GM03348 (cell line): ENCODE results near the gene IFNA8.
A peak's percentile ranks its signal among the peaks of the same experiment; 100 is the strongest.
"Not testable (repeated sequence)": the region's sequence is repeated elsewhere in the genome, so short reads cannot be mapped to it uniquely, and the experiment has no call there.

Experiments used
- DNase-seq: peaks from one replicate; pipeline ENCODE4 v3.0.0; 2012; ENCODE audit warnings: low spot score

IFNA8 gene

DNA sequence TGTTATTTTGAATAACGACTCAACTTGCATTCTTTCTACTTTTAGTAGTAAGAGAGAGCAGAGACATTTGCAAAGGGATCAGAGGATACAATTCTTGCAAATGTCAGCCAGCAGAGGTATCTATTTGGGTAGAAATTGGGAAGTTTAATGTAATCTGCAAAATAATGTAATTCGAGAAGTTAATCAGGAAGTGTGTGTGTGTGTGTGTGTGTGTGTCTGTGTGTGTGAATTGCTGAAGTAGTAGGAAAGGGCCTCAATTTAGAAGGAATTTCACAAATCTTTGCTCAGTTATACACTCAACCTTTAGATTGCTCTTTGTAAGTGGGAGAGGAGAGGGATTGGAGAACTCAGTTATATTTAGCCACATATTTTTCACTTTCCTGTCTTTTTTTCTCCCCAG, 20.3 kb downstream of the IFNA8 start:
- DNase-seq, result no peak

DNA sequence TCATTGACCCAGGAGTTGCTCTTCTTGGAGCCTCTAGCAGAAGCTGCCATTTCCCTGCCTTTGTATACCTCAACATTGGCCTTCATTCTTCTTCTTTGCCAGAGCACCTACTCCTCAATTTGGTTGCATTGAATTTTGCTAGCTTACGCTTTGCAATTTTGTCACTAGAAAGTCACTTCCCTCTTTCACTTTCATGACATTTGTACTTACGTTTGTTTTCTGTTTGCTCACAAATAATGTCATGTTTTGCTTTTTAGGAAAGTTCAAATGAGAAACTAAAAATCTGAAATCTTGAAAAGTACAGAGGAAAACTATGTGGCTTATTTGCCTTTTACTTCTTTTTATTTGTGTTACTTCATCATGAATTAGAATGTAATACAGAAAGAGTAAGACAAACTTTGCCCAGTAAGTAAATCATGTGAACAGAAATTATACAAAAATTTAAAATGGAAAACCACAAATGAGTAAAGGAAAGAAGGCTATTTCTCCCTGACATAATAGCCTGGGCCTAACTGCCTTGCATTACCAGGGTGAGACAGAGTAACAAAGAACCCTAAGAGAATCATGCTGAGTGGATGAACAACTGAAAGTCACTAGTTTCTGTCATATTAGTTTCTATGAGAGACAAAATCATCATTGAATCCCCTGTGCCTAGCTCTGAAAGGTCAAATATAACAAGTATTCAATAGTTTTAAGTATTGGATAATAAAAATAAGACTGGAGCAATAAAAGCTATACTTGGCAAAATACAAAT, 23.9 kb downstream of the IFNA8 start:
- no peak for DNase-seq

DNA sequence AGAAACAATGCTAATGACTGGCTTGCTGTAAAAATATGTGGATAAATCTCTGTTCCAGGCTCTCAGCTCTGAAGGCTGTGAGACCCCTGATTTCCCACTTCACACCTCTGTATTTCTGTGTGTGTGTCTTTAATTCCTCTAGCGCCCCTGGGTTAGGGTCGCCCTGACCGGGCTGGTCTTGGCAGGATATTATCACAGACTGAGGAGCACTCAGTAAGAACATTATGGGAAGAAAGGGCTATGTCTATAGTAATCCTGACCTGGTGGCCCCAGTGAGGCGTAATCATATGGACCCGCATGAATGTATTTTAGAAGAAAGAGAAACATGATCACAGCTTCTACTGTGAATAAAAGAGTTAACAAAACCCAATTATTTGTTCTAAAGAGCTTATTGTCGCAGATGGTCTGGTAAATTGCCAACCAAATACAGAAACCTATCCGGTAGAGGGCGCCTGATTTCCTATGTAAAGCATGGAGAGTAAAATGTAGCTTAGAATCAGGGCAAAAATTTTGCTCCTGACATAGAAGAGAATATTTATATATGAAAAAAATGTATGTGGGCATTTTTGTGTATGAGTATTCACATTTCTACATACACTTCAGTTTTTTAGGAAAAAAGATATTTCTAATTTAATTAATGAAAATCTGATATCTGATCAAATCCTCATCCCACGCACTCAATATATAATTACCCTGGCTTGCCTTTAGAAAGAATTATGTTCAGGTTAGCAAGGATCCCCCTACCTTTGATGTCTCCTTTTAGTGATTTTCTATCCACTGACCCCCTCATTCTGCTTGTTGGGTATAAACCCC, 25.5 kb downstream of the IFNA8 start:
- peak; percentile 58 for DNase-seq

DNA sequence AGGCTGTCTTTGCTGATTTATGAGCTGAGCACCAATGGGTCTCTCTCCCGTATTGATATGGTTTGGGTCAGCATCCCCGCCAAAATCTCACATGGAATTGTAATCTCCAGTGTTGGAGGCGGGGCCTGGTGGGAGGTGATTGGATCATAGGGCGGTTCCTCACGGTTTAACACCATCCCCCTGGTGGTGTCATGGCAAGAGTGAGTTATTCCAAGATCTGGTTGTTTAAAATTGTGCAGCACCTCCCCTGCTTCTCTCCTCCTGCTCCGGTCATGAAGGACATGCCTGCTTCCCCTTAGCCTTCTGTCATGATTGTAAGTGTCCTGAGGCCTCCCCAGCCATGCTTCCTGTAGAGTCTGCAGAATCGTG, 26.1 kb downstream of the IFNA8 start:
- DNase-seq, result not testable (repeated sequence)

DNA sequence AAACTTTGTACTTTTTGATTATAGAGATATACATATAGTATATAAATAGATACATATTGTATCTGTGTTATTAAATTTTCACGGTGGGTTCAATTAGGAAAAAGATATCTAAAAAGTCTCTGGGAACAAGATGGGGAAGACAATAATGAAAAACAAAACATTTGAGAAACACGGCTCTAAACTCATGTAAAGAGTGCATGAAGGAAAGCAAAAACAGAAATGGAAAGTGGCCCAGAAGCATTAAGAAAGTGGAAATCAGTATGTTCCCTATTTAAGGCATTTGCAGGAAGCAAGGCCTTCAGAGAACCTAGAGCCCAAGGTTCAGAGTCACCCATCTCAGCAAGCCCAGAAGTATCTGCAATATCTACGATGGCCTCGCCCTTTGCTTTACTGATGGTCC, 31.2 kb downstream of the IFNA8 start, which contains the start of gene IFNA1:
TSS of gene IFNA1 (plus strand) at position 301 of the 400 bp plus-strand sequence. CDS start at position 370, 69 bp downstream.
- DNase-seq, result no peak

DNA sequence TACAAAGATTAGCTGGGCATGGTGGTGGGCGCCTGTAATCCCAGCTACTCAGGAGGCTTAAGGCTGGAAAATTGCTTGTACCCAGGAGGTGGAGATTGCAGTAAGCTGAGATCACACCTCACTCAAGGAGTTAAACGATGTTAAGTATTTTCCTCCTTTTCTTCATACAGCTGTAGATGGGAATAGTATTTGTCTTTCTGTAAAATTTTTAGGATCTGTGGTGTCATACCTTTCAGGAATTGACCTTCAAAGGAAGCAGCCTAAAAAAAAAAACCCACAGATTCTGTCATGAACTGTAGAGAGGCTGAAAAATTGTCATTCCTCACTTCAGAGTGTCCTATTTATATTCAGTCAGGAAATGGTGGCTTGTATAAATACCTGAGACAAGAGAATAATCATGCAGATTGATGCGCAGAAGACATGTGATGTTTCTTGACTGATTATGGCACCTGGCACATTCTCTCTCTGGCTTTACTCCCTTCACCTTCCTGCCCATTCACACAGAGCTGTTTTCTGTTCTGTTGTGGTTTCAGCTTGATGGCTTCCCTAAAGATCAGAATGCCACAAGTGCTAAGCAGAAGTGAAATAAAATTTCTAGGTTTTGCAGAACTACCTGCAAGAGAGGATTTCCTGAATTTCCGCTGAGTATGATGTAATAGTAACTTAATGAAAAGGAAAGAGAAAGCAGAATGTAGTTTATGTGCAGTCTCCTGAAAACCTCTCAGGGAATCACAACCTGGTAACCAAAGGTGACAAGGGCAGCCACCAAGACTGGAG, 35.1 kb downstream of the IFNA8 start:
- DNase-seq, result no peak

DNA sequence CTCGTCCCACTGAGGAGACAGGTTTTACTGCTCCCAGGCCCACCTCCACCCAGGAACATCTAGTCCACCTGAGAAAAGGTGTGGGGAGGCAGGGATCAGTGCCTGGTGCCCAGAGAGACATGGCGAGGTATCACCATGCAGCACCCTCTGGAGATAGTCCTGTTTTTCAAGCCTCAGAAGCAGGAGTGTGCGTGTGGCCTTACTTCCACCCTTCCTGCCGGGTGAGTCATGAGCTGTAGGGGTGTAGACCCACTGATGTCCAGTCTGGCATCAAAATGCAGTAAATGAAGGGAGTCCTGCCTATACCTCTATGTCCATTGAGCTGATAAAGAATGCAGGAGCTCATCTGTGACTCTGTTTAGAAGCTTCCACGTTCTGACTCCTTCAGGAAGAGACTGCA, 40.4 kb downstream of the IFNA8 start:
- not testable (repeated sequence) for DNase-seq

DNA sequence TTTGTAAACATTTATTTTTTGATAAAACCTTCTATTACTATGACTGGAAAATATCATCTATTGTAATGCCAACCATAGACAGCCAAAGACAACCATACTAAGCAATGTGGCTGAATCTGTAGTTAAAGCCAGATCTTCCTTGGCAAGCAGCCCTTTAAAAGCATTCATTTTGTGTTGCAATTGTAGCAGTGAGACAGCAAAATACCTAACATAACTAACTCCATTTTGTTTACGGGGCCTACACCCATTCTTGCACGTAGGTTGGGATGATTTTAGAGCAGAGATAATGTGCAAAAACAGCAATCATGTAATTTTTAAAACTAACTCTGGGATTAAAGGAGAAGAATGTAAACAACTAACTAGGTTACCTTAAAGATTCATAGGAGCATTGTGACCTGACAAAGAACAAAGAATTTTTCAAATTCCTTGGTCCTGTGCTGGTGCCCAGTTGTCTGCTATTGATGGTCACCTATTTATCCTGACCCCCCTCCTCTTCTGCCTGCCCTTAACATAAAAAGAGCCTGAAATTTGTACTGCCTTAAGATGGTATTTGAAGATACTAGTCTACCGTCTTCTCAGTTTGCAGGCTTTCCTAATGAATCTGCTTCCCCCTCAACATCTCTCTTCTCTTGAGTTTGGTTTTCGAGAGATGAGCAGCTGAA, 41.9 kb downstream of the IFNA8 start:
- no peak for DNase-seq

DNA sequence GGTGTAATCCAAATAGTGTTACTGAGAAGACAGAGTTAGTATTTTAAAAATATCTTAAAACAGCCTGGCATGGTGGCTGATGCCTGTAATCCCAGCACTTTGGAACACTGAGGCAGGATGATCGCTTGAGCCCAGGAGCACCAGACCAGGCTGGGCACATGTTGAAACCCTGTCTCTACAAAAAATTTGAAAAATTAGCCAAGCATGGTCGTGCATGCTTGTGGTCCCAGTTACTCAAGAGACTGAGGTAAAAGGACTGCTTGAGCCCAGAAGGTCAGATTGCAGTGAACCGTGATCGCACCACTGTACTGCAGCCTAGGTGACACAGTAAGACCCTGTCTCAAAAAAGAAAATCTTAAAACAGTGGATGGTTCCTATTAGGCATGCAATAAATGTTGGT, 43.8 kb downstream of the IFNA8 start:
- no peak for DNase-seq

DNA sequence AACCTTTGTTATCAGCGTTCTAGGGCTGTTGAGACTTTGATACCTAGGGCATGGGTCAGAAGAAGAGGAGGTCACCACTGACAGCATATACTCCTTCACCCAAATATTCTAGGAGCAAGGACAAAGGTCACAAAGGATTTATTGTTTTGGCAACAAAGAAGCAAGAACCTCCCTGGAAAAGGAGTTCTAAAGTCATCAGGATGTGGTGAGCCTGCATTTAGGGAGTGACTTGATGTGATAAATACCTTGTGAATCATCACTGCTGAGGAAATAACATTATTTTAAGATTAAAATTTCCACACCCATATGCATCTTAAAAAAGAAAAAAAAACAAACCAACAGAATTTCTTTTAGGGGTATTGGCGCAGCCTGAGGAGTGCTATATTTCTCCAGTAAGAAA, 45.2 kb downstream of the IFNA8 start:
- DNase-seq, result peak; percentile 39

DNA sequence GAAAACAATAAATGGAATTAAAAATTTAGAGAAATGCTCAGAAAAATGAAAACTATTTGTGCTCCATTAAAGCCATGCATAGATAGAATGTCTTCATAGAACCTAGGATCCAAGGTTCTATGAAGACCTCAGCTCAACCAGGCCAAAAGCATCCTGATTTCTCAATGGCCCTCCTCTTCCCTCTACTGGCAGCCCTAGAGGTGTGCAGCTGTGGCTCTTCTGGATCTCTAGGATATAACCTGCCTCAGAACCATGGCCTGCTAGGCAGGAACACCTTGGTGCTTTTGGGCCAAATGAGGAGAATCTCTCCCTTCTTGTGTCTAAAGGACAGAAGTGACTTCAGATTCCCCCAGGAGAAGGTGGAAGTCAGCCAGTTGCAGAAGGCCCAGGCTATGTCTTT, 46.4 kb downstream of the IFNA8 start:
- peak; percentile 60 for DNase-seq
